ENCODE results near the gene NEK11.
"Not testable (repeated sequence)": the region's sequence is repeated elsewhere in the genome, so short reads cannot be mapped to it uniquely, and the experiment has no call there.

The NEK11 gene

GRCh38 chr3:131317667-131318066 is 291.0 kb downstream of the NEK11 start:
- DNase-seq: no peak

DNA sequence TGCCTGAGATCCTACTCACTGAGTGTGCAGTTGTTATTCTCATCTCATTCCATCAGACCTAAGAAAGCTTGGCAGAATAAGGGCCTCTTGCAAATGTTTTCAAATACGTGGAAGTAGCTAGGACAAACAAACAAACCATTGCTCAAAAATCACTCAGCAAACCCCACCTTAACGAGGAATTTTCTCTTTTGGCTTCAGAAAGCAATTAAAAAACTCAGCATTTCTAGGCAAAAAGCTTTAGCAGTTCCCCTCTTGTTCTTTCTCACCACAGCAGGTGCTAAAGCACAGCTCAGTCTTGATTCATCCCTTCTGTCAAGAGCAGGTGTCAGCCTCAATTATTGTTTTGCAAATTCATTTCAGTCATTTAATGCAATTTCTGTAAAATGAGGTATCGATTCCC is 296.3 kb downstream of the NEK11 start:
- no peak for DNase-seq

DNA sequence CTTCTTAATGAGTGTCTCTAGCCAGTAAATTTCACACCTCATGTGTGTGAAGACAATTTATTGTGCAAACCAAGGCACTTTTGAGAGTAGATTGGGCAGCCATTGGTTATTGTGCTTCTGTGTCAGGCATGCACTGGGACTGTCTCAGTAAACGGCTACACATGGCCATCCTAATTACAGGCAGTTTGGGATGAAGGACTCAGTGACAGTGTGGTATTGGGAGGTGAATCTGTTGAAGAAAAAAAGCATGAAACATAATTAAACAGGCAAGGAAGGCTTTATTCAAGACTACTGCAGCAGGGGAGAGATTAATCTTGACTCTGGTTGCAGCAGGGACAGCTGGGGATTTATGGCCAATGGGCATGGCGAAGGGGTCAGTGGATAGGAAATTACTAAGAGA is 297.1 kb downstream of the NEK11 start:
- no peak for DNase-seq

GRCh38 chr3:131324923-131325322 is 298.2 kb downstream of the NEK11 start:
- no peak for DNase-seq

GRCh38 chr3:131326307-131326706 is 299.6 kb downstream of the NEK11 start:
- DNase-seq: no peak

GRCh38 chr3:131328721-131329120 is 302.0 kb downstream of the NEK11 start:
- DNase-seq: no peak

DNA sequence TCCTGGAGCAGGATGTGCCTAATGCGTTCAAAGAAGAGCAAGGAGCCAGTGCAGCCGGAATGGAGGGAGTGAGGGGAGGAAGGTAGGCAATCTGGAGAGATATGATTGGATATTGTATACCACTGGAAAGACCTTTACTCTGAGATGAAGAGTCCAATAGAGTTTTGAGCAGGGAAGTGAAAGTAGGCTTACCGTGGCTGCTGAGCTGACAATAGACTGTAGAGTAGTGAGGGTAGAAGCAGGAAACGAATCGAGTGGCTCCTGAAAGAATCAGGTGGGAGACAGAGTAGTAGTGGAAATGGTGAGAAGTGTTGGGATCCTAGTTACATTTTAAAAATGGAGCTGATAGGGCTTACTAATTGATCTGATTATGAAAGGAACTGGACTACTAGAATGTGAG is 303.1 kb downstream of the NEK11 start:
- DNase-seq: no peak

DNA sequence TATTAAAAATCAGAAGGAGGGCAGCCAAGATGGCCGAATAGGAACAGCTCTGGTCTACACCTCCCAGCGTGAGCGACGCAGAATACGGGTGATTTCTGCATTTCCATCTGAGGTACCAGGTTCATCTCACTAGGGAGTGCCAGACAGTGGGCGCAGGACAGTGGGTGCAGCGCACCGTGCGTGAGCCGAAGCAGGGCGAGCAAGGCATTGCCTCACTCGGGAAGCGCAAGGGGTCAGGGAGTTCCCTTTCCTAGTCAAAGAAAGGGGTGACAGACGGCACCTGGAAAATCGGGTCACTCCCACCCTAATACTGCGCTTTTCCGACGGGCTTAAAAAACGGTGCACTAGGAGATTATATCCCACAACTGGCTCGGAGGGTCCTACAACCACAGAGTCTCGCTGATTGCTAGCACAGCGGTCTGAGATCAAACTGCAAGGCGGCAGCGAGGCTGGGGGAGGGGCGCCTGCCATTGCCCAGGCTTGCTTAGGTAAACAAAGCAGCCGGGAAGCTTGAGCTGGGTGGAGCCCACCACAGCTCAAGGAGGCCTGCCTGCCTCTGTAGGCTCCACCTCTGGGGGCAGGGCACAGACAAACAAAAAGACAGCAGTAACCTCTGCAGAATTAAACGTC is 304.9 kb downstream of the NEK11 start:
- not testable (repeated sequence) for DNase-seq

GRCh38 chr3:131338948-131339640 is 312.4 kb downstream of the NEK11 start:
- DNase-seq: no peak

- no peak for DNase-seq
These were observed 315.1 kb downstream of the NEK11 start for GRCh38 chr3:131341761-131342160.

- no peak for DNase-seq
These were observed 322.2 kb downstream of the NEK11 start for GRCh38 chr3:131348911-131349310.

GRCh38 chr3:131349454-131349853 is 322.8 kb downstream of the NEK11 start:
- no peak for DNase-seq

- DNase-seq: no peak
These were observed 323.3 kb downstream of the NEK11 start for GRCh38 chr3:131349946-131350347.

GRCh38 chr3:131350506-131350905 is 323.8 kb downstream of the NEK11 start:
- DNase-seq: no peak

DNA sequence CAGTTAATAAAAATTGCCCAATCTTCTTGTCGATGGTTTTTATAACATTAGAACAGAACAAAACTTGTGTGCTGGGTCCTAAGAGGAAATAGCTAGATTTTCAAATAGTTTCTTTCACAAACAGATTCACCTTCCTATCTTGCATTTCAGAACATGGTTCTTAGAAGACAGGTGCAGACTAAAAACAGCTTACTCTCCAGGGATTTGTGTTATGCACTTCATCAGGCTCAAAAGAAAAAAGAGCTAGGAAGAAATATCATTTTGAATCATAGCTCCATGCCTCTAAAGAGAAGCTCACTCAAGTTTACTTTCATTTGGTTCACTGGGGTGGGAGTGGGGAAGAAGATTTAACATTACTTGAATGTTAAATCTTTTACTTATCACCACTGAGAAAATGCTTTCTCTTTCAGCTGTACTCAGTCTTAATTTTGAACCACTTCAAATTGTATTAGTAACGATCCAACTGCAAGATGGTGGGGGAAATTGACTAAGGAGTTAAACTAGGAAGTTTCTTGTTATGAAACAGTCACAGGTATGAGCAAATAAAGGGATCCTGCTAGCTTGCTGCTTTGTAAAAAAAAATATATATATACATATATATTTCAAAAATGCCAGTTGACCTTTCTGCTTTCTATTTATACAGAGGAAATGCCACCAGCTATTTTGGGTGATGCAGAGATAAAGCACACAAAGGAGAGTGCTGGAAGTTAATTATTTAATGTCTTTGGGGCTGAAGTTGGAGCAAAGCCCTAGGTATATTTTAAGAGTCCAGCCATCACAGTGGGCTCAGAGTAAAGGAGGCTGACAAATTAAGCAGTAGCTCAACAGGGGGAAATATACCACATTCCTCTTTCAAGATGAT is 326.6 kb downstream of the NEK11 start:
- DNase-seq: no peak

- DNase-seq: no peak
These were observed 327.3 kb downstream of the NEK11 start for GRCh38 chr3:131353986-131354385.

GRCh38 chr3:131356006-131356595 is 329.4 kb downstream of the NEK11 start:
- DNase-seq: no peak

DNA sequence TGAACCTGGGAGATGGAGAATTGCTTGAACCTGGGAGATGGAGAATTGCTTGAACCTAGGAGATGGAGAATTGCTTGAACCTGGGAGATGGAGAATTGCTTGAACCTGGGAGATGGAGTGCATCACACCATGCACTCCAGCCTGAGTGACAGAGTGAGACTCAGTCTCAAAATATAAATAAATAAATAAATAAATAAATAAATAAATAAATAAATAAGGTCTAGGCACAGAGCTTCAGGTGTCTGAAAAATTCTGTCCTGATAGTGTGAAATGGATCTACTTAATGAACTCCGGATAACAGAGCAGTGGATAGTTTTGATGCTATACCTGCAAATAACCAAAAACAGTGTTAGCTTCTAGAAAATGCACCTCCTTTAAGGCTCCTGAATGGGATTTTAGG is 330.6 kb downstream of the NEK11 start:
- DNase-seq: no peak

- no peak for DNase-seq
These were observed 333.6 kb downstream of the NEK11 start for GRCh38 chr3:131360191-131360755.

DNA sequence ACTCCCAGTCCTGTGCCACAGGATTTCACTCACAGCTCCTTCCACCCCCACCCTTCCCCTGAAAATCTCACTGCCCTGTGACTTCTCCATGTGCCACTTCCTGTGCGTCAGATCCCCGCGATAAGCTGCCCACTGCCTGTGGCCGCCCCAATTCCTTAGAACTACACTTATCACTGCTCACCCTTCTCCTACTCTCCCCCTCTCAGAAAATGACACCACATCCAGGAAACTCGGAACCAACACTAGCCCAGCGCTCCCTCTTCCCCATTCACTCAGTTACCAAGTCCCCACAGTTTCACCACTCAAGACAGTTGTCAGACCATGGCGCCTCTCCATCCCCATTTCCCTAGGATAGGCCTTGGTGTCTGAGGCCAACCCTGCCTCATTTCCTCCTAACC is 334.4 kb downstream of the NEK11 start:
- DNase-seq: not testable (repeated sequence)

- no peak for DNase-seq
These were observed 335.1 kb downstream of the NEK11 start for GRCh38 chr3:131361464-131362421.

DNA sequence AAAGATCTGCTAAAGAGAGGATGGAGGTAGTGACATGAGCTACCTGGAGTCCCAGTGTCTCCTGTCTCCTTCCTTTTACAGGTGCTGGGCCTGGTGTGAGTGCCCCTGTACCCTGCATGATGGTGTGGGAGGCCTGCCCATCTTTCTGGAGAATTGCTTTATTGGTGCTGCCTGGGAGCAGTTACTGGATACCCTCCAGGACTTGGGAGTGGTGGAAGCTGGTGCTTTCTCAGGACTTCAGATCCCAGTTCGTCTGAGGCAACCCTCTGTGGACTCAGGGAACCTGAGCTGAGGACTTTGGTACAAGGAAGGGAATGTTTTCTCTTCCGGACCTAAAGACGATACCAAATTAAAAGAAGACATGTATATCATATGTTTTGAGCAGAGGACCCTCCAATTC is 336.6 kb downstream of the NEK11 start:
- DNase-seq: no peak

Data from stimulated activated CD4-positive, alpha-beta T cell treated with anti-CD3 and anti-CD28 coated beads, Interleukin-4, amount 100 ng/mL, for 24 hours (primary cell).